Measurements from ENCODE around the gene XYLT1.
A peak's percentile ranks its signal among the peaks of the same experiment; 100 is the strongest.
"Not testable (repeated sequence)": the region's sequence is repeated elsewhere in the genome, so short reads cannot be mapped to it uniquely, and the experiment has no call there.

The XYLT1 gene

DNA sequence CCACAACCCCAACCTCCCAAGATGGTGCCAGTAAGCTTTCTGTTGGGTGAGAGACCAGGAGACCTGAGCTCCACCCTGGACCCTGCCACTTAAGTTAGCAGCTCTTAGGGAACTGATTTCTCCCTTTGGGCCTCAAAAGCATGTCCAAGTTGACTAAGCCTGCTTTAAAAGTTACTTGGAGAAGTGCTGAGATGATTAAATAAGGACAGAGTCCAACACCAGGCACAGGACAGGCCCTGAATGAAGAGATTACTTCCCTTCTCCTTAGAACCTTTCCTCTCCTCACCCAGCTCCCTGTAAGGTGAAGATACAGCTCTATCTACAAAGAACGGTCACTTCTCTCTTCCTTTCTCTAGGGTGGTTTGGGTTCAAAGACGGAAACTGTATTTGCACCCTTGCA, 162.6 kb downstream of the XYLT1 start:
- DNase-seq (ENCODE audit: low read depth), result no peak

DNA sequence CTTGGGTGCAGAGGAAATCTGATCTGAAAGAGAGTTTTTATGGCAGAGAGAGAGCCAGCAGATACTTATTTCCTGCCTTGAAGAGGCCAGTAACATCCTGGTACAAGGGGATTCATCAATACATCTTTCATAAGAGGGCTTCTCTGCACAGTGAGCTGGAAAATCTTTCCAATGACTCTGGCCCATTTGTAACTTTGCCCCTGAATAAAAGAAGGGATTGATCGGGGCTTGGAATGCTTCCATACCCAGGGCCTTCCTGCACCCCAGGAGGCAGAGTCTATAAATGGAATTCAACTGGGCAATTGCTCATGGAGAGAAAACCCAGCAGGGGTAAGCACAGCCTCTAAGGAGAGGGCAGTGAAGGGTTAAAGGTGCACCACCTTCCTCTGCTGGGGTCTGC, 163.3 kb downstream of the XYLT1 start:
- no peak for DNase-seq (ENCODE audit: low read depth)

DNA sequence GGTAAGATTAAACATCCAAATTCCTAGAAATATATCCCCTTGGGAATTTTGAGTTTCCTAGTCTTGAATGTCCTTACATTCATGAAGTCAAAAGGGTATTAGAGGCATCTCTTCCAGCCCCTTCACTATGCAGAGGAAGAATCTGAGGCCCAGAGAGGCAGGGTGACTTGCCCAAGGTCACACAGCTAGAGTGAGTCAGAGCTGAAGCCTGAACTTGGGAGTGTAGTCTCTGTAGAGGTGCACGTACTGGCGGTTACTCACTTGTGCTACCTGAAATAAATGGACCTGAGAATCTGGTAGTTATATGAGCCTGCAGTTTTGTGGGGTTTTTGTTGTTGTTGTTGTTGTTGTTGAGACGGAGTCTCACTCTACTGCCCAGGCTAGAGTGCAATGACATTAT, 164.0 kb downstream of the XYLT1 start:
- DNase-seq (ENCODE audit: low read depth), result no peak

DNA sequence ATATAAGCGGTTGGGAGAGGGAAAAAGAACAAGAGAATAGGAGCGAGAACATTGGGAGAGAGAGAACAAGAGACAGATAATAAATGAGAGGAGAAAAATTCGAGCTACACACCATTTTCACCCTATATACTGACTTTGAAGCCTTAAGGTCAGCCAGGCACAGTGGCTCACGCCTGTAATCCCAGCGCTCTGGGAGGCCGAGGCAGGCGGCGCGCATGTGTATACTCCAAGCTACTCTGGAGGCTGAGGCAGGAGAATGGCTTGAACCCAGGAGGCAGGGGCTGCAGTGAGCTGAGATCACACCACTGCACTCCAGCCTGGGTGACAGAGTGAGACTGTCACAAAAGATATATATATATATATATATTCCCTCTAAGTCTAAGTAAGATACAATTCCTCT, 164.5 kb downstream of the XYLT1 start:
- DNase-seq (ENCODE audit: low read depth), result not testable (repeated sequence)

DNA sequence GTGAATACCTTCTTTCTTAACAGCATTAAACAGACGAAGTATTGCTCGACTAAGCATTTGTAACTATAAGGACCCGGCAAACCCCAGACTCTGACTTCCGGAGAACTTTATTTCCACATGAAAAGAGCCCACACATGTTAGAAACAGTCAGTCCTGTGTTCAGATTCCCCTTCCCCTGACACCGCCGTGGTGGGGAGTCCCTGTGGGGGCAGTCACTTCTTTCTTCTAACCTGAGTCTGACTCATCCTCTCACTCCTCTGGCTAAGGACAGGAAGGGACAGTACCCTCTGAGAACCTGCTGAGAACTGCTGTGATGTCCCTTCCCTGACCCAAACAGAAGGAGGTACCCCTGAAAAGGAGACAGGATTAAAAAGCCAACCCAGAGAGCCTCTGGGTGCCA, 165.1 kb downstream of the XYLT1 start:
- no peak for DNase-seq (ENCODE audit: low read depth)

DNA sequence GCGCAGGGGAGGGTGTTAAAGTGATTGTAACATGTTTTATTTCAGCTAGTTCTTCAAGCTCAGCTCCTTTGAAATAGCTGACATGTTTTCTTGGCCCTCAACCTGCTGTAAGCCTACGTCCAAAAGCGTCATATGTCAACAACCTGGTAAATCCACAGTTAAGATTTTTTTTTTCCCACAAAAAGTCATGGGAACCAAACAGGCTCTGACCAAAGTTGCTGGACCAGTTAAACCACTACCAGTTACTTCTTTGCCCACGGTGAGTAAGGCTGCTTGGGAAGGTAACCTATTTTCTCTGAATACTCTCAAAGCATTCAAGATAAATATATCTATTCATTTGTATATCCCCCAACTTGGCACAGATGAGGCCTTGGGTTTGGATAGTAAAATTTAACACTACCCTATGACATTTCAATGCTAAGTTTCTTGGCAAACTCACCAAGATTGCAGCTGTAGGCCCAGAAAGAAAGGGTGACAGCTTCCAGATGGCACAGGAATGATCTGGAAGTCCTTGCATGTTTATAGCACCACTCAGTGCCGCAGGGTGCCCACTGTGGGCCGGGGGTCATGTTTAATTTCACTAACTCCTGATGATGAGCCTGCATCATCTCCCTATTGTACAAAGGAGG, 166.2 kb downstream of the XYLT1 start:
- no peak for DNase-seq (ENCODE audit: low read depth)

DNA sequence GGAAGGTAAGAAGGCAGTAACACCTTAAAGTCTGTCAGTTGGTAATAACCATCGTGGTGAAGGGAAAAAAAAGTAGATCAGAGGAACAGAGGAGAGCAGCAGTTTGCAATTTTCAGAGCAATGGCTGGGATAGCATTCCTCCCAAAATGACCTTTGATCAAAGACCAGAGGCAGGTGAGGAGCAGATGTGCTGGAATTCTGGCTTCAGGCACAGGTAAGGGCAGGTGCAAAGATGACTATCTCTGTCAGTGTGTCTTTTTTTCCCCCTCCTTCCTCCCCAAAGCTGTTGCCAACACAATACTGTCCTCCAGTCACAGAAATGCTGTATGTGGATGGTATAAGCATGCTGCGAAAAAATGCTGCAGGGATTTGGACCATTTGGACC, 166.7 kb downstream of the XYLT1 start:
- no peak for DNase-seq (ENCODE audit: low read depth)

DNA sequence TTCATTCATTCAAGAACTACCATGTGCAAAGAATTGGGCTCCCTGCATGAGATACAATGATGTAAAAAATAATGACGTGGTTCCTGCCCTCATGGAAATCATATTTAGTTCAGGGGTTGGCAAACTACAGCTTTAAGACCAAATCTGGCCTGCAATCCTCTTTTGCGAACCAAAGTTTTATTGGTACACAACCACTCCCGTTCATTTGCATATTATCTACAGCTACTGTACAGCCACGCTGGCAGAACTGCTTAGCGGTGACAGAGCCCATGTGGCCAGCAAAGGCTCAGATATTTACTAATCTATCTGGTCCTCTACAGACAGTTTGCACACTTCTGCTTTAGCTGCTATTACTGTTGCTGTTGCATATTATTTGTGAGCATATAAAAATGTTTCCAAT, 167.7 kb downstream of the XYLT1 start:
- DNase-seq (ENCODE audit: low read depth), result no peak

DNA sequence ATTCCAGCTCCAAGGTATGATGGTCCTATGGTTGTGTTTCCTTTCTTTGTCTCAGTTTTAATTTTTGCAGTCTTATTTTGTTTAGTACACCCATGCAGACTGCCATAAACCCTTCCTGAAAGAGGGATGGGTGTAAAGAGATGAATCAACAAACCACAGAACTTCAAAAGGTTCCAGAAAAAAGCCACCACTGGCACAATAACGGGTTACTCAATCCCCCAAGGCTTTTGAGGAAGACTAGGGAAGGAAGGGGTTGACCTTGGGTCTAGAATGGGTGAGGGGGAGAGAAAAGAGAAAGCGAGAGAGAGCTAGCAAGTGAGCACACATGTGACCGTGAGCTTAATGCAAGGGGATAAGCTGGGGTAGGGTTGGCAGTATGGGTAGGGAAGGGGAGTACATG, 168.1 kb downstream of the XYLT1 start:
- DNase-seq (ENCODE audit: low read depth), result peak; percentile 20

DNA sequence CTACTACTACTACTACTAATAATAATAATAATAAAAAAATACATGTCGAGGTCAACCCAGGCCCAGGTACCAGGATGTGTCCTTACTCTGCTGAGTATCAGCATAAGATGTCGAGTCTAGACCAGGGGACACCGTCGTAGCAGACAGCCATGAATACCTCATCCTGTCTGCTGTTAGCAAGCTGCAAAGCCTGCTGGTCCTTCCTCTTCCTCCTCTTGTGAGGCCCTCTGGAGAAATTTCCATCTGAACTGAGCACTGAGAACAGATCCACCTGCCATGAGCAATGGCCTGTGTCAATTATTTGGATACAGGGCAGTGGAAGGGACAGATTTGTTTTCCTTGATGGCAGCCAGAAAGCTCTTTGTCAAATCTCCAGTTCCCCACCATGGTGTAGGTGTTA, 168.5 kb downstream of the XYLT1 start:
- no peak for DNase-seq (ENCODE audit: low read depth)

DNA sequence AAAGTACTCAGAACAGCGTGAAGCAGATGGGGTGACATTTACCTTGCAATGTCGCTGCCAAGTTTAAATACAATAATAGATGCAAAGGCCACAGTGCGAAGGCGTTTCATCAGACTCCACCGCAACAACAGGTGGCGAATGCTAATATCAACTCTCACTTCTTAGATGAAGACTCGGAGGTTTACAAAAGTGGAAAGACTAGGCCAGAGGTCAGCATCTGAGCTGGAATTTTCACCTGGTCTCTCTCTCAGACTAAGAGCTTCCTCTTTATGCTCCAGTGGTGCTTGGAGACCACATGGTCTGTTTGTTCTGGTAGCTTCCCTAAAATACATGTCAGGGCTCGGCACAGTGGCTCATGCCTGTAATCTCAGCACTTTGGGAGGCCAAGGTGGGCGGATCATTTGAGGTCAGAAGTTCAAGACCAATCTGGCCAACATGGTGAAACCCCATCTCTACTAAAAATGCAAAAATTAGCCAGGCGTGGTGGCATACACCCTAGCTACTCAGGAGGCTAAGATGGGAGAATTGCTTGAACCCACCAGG, 169.1 kb downstream of the XYLT1 start:
- no peak for DNase-seq (ENCODE audit: low read depth)

DNA sequence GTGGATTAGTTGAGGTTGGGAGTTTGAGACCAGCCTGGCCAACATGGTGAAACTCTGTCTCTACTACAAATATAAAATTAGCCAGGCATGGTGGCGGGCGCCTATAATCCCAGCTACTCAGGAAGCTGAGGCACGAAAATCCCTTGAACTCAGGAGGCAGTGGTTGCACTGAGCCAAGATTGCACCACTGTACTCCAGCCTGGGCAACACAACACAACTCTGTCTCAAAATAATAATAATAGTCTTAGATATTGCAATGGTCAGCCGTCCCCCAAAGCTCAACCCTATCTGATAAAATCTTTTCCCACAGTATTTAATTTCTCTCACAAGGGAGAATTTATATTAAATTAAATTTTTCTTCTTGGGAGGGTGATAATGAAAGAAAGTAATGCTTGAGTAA, 169.6 kb downstream of the XYLT1 start:
- no peak for DNase-seq (ENCODE audit: low read depth)

DNA sequence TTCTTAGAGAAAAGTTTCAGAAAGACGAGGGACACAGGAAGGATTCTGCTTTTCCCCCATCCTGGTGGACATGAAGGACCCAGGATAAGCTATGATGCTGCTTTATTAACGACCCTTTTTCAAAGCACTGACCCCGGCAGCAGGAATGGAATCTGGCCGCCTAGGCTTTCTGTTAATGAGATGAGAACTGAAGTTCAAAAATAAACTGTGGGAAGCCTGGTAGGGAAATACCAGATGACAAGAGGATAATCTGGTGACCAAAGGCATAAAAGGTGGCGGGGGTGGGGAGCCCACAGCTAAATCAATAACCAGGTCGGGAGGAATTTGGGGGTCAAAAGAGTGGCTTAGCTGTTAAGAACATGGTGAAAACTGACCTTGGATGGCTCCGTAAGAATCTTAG, 171.0 kb downstream of the XYLT1 start:
- no peak for DNase-seq (ENCODE audit: low read depth)

DNA sequence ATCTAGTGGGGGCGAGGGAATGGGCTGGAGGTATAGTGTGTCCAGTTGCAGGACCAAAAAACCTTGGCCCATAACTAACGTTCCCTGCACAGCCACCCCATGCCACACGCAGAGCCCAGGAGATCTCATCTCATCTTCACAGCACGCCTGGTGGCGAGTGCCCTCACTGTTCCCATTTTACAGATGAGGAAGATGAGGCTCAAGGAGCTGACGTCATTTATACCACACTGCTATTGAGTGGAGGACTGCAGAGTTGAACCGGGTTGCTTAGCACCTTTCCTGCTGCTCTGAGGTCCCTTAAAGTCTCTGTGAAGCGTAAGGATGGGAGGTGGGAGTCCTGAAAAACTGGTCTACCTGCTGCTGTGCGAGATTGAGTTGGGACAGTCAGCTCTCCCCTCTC, 172.5 kb downstream of the XYLT1 start:
- no peak for DNase-seq (ENCODE audit: low read depth)

DNA sequence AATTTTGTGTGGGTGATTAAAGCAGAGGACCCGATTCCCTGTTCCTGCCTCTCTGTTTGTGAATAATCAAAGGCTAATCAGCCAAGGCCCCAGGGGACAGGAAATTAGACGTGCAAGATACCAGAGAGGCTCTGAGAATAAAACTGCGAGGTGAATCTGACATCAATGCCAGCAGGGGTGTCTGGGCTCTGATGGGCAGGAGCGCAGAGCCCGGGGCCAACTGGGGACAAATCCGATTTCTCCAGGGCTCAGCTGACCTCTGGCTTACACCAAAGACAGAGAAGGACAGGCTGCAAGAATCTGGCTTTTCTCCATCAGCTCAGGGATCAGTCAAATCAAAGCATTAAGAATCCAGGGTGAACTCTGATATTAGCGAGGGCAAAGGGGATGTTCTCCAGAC, 174.3 kb downstream of the XYLT1 start:
- no peak for DNase-seq (ENCODE audit: low read depth)

DNA sequence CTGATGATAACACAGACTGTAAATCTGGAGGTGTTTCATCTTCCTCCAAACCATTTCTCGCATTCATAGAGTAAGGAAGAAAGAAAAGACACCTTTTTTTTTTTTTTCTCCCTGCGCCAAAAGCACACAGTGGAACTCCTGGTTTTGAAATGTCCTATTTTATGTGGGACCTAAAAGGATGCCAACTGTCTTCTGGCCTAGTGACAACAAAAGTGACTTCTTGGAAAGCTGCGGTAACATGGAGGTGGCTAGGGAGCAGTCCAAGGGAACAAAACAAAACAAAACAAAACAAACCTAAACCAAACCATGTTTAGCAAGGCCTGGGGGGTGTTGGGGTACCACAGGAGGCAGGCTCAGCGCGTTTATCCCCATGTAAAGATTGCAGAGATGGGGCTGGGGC, 174.8 kb downstream of the XYLT1 start:
- no peak for DNase-seq (ENCODE audit: low read depth)

DNA sequence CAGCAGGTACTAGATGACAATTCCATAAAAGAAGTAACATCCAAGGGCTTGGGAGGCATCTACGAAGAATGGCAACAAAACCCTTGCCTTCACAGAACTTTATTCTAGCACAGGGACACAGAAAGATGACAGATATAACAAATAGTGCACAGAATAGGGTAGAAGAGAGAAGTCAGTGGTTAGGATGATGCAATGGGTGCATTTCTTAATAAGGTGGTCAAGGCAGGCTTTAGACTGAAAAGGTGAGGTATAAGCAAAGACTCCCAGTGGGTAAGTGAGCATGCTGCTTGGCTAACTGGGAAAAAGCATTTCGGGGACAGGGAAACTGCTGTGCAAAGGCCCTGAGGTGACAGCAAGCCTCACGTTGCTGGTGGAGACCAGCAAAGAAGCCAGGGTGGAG, 175.9 kb downstream of the XYLT1 start:
- no peak for DNase-seq (ENCODE audit: low read depth)

DNA sequence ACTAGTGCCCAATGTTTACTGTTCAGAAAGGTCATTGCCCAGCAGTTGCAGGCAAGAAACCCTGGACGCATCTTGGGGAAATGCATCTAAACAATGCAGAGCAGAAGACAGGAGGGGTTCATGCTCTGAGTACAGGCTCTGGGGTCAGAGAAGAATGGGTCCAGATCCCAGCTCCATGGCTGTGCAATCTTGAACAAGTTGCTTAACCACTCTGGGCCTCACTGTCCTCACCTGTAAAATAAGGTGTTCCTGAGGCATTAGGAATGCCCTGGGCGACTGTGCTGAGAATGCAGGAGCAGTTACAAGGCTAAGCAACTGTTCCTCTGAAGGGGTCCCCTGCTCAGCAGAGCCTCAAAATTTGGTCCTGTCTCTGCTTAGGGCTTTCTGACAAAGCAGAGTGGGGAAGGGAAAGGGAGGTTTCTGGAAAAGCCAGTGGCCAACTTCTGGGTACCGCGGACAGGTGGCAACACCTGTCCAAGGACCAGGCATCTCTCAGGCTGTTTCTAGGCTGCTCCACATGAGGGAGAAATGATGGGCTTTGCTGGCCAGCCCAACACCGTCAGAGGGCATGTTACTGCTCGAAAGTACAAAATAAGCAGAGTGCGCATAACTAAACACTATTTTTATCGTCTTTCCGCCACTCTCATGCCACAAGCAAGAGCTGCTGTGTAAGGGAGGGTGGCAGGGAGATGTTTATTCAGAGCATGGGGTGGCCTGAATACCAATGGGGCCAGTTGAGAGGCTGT, 176.8 kb downstream of the XYLT1 start:
- no peak for DNase-seq (ENCODE audit: low read depth)

DNA sequence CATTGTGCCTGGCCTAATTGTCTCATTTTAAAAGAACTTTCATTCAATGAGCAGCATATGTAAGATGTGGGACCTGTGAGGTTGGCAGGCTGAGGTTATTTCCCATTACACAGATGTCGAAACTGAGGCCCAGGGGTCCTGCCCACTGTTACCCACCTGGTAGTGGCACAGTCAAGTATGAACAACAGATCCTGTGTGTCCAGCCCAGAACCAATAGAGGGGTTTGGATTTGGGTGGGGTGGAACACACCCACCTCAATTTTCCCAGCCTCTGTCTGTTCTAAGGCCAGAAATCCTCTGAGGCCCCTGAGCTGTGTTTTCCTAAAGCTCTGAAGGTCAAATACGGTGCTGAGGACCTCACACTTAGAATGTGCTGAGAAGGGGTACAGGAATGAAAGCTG, 179.5 kb downstream of the XYLT1 start:
- no peak for DNase-seq (ENCODE audit: low read depth)

DNA sequence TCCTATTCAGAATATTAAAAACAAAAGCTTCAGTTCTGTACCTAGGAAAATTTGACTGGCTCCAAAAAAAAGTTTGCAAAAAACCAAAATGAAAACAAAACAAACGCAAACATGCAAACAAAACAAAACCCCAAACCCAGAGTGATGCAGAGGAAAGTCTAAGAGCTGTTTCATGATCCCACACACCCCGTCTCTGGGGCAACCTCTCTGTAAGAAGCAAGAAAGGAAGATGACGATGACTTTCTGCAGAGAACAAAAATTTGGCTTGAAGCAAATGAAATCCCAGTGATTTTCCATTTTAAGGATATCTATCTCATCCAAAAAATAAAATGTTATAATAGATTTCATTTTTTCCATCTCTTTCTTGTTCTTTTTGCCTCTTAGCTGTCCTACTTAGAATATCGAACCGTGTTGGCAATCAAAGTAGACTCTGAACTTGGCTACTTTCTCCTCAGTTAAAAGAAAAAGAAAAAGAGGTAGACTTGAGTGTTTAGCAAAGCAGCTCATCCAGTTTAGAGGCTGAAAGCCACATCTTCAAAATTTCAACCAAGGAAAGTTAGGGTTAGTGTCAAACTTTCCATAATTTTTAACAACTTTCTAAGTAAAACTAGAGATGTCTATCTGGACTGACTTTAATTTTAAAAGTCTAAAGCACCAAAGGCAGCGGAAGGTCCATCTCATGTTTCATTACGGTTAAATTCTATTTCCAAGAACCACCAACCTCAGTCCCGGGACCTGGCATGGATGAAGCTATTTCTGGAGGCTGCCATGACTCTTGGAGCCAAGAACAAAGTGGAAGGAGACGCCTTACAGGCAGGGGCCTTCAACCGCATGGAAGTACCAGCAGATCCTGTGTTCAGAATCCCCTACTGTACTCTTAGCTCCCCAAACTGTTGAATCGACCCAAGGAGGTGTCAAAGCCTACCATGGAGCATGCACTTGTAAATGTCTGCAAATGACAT, 180.8 kb downstream of the XYLT1 start:
- no peak for DNase-seq (ENCODE audit: low read depth)

DNA sequence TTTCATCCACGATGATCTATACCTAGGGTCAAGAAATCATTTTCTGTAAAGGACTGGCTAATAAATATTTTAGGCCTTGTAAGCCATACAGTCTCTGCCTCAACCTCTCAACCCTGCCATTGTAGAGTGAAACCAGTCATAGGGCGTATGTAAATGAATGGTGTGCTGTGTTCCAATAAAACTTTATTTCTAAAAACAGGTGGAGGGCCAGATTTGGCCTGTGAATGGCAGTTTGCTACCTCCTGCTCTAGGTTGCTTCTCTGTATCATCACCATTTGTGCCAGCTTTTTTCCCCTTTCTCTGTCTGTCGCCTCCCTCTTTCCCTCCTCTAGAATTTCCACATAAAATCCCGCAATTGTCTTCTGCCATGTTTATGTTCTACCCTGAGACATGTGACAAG, 181.7 kb downstream of the XYLT1 start:
- no peak for DNase-seq (ENCODE audit: low read depth)

DNA sequence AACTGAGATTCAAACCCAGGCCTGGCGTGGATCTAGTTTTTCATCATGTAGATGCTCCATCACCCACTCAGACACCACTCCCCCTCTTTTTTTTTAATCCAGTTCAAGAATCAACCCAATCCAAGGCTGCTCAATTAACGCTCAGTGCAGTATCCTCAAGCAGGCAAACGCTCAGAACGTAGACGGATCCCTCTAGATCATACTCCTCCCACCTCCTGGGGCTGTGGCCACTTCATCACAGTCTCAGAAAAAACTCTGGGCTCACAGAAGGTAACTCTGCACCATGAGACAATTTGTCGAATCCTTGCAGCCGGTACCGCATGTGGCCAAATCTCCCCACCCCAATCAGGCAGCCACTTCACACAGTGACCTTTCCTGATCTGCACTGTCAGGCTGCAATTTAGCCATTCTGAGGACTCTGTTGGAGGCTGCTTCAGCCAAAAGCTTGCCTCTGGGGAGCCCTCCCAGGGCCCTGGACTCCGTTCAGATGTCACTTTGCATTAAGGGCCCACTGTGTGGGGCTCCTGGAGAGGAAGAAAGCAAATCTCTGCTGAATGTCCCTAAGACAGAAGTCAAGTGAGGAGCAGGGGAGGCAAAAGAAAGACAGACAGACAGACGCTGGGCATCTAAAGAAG, 183.5 kb downstream of the XYLT1 start:
- DNase-seq (ENCODE audit: low read depth), result no peak

Measured in amniotic epithelial cell (primary cell).